ENCODE measurements around the gene LZTR1. TPM values are rescaled to one million over a fixed set of nuclear protein-coding genes. Genes with fewer than 3 reads are reported as not detected.

The LZTR1 gene
- total RNA-seq, 4 donors from 2014 or later = 41.1 to 60.8 (median 43.4) TPM

DNA sequence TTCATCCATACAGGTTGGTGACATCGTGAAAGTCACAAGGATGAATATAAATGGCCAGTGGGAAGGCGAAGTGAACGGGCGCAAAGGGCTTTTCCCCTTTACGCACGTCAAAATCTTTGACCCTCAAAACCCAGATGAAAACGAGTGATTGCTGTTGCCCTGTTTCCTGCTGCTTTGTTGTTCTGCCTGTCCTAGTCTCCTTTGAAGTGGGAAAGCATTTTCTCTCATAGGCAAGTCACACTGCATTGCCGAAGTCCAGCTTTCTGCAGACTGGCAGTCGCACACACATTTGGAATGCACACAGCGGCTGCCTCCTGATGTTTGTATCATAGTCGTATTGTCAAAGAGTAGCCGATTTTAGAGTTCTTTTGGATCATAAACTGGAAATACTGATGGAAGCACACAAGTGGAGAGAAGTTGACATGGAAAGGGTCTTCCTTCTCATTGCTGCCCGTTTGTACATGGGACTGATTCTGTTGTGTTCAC, 32.4 kb upstream of the LZTR1 start:
- TF ChIP-seq, protein P1, sequence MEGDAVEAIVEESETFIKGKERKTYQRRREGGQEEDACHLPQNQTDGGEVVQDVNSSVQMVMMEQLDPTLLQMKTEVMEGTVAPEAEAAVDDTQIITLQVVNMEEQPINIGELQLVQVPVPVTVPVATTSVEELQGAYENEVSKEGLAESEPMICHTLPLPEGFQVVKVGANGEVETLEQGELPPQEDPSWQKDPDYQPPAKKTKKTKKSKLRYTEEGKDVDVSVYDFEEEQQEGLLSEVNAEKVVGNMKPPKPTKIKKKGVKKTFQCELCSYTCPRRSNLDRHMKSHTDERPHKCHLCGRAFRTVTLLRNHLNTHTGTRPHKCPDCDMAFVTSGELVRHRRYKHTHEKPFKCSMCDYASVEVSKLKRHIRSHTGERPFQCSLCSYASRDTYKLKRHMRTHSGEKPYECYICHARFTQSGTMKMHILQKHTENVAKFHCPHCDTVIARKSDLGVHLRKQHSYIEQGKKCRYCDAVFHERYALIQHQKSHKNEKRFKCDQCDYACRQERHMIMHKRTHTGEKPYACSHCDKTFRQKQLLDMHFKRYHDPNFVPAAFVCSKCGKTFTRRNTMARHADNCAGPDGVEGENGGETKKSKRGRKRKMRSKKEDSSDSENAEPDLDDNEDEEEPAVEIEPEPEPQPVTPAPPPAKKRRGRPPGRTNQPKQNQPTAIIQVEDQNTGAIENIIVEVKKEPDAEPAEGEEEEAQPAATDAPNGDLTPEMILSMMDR (IDR thresholded peaks at IDR 0.05; ENCODE audit: low read depth) = no peak

DNA sequence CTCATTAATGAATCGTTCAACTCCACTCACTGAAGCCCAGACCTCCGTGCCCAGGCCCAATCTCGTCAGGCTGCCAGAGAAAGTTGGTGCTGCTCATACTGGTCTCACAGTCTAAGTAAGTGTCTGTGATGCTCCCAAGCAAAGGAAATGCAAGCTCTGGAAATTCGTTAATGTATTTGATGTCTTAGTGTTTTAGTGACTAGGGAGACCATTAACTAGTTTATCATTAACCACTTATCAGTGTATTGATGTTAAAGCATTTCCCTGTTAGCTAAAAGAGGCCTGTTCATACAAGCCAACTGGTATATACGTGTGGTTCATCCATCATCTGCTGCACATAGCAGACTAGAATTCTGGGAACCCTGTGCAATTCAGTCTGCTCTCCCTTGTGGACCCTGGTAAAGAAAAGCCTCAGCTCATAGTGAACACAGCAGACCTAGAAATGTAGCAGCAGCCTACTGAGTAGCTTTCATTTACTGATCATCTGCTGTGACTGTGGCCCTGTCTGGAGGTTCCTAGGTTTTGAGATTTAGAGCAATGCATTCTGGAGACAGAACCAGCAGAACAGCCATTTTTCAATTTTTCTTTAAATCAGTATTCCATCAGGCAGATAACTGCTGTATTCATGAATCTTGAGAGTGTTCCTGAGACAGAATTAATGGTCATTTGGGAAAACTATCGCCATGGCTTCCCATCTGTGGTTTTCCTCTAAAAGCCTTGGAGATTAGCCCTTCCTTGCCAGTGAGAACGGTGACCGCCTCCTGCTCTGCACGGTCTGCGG, 30.8 kb upstream of the LZTR1 start:
- TF ChIP-seq, protein P1 (IDR thresholded peaks at IDR 0.05; ENCODE audit: low read depth) = no peak

DNA sequence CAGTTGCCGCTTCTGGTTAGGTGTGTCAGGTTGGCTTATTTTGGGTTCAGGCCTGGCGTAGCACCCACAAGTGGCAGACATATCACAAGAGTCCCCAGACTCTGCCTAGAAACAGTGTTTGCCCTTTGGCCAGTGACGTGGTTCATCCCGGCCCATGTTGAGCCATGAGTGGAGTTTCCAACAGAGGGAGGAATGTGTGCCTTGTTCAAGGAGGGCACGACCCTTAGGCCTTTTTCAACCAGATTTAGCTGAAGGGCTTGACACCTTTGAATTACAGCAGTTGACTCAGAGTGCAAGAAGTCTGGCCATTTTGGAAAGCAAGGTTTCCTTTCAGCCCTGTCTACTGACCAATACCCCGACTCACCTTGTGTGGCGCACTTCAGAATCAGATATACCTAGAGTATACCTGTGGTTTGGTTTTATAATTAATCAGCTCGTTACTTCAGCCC, 30.1 kb upstream of the LZTR1 start:
- TF ChIP-seq, protein P1 (IDR thresholded peaks at IDR 0.05; ENCODE audit: low read depth) = no peak

DNA sequence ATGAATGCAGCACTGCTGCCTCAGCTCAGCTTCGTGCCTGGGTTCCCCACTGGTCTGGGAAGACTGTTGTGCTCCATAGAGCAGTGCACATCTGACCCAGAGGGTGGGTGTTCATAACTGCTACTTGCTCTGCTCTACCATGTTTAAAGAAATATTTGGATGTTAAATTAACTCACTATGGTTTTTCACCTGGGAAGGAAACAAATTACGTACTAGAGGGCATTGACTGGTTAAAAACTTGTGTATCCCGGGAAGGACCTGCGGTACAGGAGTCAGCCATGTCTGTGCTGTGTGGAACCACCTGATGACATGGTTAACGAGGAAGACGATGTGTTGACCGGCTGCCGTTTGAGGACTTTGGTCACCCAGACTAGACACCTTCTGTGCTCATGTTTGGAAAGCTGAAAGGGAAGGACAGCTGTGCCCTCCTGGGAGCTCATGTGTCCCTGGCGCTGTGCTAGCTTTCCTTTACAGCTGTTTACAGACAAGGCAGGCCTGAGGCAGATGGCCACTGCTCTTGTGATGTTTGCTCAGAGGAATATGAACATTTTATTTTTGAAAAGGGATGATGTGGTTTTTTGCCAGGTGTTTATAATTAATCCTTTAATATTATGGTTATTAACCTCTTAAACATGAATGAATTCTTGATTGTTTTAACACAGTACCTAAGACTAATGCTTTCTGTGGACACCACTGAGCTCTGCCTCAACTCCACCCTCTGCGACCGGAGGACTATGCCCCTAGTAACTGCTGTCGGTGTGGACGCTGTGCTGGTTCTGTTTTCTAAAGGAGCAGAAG, 29.4 kb upstream of the LZTR1 start:
- TF ChIP-seq, protein P1 (IDR thresholded peaks at IDR 0.05; ENCODE audit: low read depth) = no peak

DNA sequence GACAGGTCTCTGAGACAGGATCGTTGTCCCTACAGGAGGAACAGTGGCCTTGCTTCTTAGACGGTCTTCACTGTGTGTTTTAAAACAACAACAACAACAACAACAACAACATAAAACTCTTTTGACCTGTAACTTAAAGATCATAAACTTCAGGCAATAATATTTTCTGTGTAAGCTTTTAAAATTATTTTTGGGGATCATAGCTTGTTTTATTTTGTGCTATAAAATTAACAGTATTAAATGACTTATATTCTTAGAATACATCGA, 28.8 kb upstream of the LZTR1 start:
- TF ChIP-seq, protein P1 (IDR thresholded peaks at IDR 0.05; ENCODE audit: low read depth) = no peak

DNA sequence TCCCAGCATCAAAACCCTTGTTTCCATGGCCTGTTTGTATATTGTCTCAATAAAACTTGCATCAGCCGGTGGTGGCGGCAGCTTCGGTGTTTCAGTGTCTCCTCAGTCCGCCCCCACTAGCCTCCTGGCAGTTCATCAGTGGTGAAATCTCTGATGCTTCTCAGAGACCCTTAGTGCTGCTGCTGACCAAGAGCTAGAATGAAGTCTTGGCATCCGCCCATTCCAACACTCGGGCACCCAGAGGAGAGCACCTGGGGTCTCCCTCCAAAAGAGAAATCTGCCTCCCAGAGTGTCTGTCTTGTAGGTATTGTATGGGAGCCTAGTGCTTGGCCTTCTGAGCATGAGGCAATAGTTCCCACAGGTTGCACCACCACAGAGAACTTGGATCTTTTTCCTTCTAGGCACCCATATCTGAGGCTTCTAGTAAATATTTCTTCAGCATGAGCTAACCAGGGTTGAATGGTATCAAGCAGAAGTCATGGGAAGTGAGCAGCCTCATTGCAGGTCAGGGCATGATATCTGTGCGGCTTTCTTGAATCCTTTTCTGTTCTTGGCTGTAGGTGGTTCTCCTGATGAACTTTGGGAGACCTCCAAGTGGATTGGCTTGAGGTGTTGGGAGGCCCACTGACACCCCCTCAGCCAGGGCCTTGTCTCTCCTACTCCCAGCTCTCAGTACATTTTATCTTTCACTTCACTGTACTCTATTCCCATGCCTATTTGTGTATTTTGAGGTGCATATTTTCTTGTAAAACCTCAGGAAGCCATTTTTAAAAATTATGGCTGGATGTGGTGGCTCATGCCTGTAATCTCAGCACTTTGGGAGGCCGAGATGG, 28.2 kb upstream of the LZTR1 start:
- TF ChIP-seq, protein P1 (IDR thresholded peaks at IDR 0.05; ENCODE audit: low read depth) = no peak

Data from subcutaneous adipose tissue (tissue), 4 donors.